HG03025 (cell line): Measurements from ENCODE around the gene TNFRSF18.

Source experiments
- ATAC-seq: cut with Tn5 transposase; IDR thresholded peaks from one replicate; pipeline ENCODE4 v1.9.1; 2021; ENCODE audit warnings: mild to moderate bottlenecking, moderate library complexity; ENCODE audit not compliant: unreplicated experiment, low FRiP score

The TNFRSF18 gene

GRCh38 chr1:1228596-1229321, 22.4 kb upstream of the TNFRSF18 start:
- ATAC-seq, result no peak

GRCh38 chr1:1228187-1228586, 21.8 kb upstream of the TNFRSF18 start:
- ATAC-seq, result no peak

- ATAC-seq, result no peak
Observed at GRCh38 chr1:1227386-1227785, 21.0 kb upstream of the TNFRSF18 start.

- ATAC-seq, result no peak
Observed at GRCh38 chr1:1226566-1227362, 20.4 kb upstream of the TNFRSF18 start.

GRCh38 chr1:1225913-1226312, 19.5 kb upstream of the TNFRSF18 start:
- no peak for ATAC-seq

GRCh38 chr1:1225238-1225845, 18.9 kb upstream of the TNFRSF18 start:
- ATAC-seq, result no peak

- ATAC-seq, result no peak
Observed at GRCh38 chr1:1223891-1224290, 17.5 kb upstream of the TNFRSF18 start.

- ATAC-seq, result no peak
Observed at GRCh38 chr1:1223321-1223720, 16.9 kb upstream of the TNFRSF18 start.

- no peak for ATAC-seq
Observed at GRCh38 chr1:1222575-1223225, 16.3 kb upstream of the TNFRSF18 start.

GRCh38 chr1:1221887-1222574, 15.6 kb upstream of the TNFRSF18 start:
- ATAC-seq, result no peak

- no peak for ATAC-seq
Observed at GRCh38 chr1:1220197-1220596, 13.8 kb upstream of the TNFRSF18 start.

- no peak for ATAC-seq
Observed at GRCh38 chr1:1219341-1219740, 12.9 kb upstream of the TNFRSF18 start.

GRCh38 chr1:1218524-1219200, 12.3 kb upstream of the TNFRSF18 start:
- ATAC-seq, result no peak

- ATAC-seq, result no peak
Observed at GRCh38 chr1:1217621-1218523, 11.5 kb upstream of the TNFRSF18 start.

- no peak for ATAC-seq
Observed at GRCh38 chr1:1216770-1217620, 10.6 kb upstream of the TNFRSF18 start.

- no peak for ATAC-seq
Observed at GRCh38 chr1:1215881-1216605, 9.7 kb upstream of the TNFRSF18 start.

- ATAC-seq, result no peak
Observed at GRCh38 chr1:1215080-1215676, 8.8 kb upstream of the TNFRSF18 start.
